Measurements from ENCODE around the gene SLC50A1. TPM values are rescaled to one million over a fixed set of nuclear protein-coding genes. Genes with fewer than 3 reads are reported as not detected.

Gene SLC50A1, protein sequence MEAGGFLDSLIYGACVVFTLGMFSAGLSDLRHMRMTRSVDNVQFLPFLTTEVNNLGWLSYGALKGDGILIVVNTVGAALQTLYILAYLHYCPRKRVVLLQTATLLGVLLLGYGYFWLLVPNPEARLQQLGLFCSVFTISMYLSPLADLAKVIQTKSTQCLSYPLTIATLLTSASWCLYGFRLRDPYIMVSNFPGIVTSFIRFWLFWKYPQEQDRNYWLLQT
- 25.7 TPM for total RNA-seq
- 54.5 TPM for polyA plus RNA-seq
- long read RNA-seq, donor 1: 0 reads
- long read RNA-seq, donor 2, transcript SLC50A1-202 (5 exons, 1,218 nt): major isoform, 5 of 8 reads
- long read RNA-seq, donor 2, partial matches to known transcripts: 0 of 8 reads
- long read RNA-seq, donor 2, other reads (novel, unspliced or antisense): 0 of 8 reads
- long read RNA-seq, donor 3, transcript SLC50A1-203 (6 exons, 1,300 nt): major isoform, 6 of 10 reads
- long read RNA-seq, donor 3, partial matches to known transcripts: 0 of 10 reads
- long read RNA-seq, donor 3, other reads (novel, unspliced or antisense): 0 of 10 reads
- long read RNA-seq, donor 4, partial matches to known transcripts: 0 of 3 reads
- long read RNA-seq, donor 4, other reads (novel, unspliced or antisense): 0 of 3 reads
- long read RNA-seq, donor 5, transcript SLC50A1-202 (5 exons, 1,218 nt): minor isoform, 5 of 18 reads
- long read RNA-seq, donor 5, transcript SLC50A1-203 (6 exons, 1,300 nt): major isoform, 9 of 18 reads
- long read RNA-seq, donor 5, partial matches to known transcripts: 0 of 18 reads
- long read RNA-seq, donor 5, other reads (novel, unspliced or antisense): 0 of 18 reads
- long read RNA-seq, donor 6, partial matches to known transcripts: 10 of 12 reads
- long read RNA-seq, donor 6, other reads (novel, unspliced or antisense): 0 of 12 reads
- long read RNA-seq, donor 7, partial matches to known transcripts: 0 of 6 reads
- long read RNA-seq, donor 7, other reads (novel, unspliced or antisense): 0 of 6 reads
- long read RNA-seq, donor 8, partial matches to known transcripts: 0 of 1 reads
- long read RNA-seq, donor 8, other reads (novel, unspliced or antisense): 0 of 1 reads
- long read RNA-seq, donor 9, partial matches to known transcripts: 0 of 3 reads
- long read RNA-seq, donor 9, other reads (novel, unspliced or antisense): 0 of 3 reads
- long read RNA-seq, donor 10, partial matches to known transcripts: 0 of 5 reads
- long read RNA-seq, donor 10, other reads (novel, unspliced or antisense): 0 of 5 reads

DNA sequence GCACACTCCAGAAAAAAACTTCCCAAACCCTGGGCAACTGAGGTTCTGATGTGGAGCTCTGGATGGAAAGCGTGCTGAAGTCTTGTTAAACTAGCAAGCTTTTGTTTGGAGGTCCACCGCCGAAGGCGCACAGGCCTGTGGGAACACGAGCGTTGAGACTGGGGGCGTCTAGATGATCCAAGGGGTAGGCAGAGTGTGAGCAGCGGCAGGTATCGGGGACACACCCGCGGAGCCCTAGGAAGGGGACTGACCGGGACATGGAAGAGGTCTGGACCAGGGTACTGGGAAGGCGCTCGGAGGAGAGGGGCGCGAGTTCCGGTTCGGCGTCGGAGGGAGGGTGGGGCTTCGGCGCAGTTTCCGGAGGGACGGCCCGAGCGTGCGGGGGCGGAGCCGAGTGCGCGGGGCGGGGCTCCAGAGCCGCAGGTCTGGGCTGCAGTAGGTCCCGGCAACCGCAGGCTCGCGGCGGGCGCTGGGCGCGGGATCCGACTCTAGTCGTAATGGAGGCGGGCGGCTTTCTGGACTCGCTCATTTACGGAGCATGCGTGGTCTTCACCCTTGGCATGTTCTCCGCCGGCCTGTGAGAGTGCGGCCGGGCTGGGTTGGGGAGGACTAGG lies at the start of gene SLC50A1:
Gene SLC50A1 (plus strand): TSS at position 438 of the 614 bp plus-strand sequence. CDS start 60 bp downstream, at position 498.
- H3K9me3 ChIP-seq (ENCODE audit: control insufficient read depth in 2 of 2, insufficient read depth in 1 of 2, low read length in 1 of 2): no peaks in the 10 kb centered on the region
- H3K4me1 ChIP-seq (ENCODE audit: control insufficient read depth in 2 of 2, insufficient read depth in 2 of 2, low read length in 2 of 2): peaks cover 18 to 39% of the 10 kb centered on the region in 2 donors
- peak within 1 kb of the TSS; percentile 69 to 77 for H3K4me3 ChIP-seq (ENCODE audit: low read length in 2 of 2)
- peak in 8 of 9 donors; percentile 76 to 93 (median 88) for DNase-seq (ENCODE audit: low read depth in 6 of 9, low spot score in 9 of 9)
- peaks cover 21 to 36% of the 10 kb centered on the region in 2 donors for H3K36me3 ChIP-seq (ENCODE audit: control insufficient read depth in 2 of 2, insufficient read depth in 2 of 2, low read length in 1 of 2)
- peak within 1 kb of the TSS; percentile 92 to 98 for H3K27ac ChIP-seq (ENCODE audit: low read depth in 1 of 2, low read length in 1 of 2)
- H3K27me3 ChIP-seq (ENCODE audit: control insufficient read depth in 2 of 2, insufficient read depth in 1 of 2, low read length in 1 of 2): no peaks in the 10 kb centered on the region
- under 1% methylated on average over 52 of the region's 52 CpGs for WGBS

DNA sequence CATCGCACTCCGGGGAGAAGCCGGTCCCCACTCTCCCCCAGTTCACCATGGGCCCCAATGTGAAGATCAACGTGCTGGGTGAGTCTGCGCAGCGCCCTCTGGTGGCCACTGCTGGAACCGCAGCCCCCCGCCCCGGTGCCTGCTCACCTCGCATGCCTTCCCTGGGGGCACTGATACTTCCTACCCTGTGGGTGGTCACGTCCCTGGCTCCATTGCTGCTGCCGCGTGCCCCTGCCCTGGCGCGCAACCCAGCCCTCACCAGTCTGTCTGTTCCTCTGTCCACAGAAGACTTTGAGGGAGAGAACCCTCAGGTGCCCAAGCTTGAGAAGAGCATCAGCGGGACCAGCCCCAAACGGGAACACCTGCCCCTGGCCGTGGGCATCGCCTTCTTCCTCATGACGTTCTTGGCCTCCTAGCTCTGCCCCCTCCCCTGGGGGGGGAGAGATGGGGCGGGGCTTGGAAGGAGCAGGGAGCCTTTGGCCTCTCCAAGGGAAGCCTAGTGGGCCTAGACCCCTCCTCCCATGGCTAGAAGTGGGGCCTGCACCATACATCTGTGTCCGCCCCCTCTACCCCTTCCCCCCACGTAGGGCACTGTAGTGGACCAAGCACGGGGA lies 49.4 kb upstream of the SLC50A1 start:
- H3K27ac ChIP-seq (ENCODE audit: low read depth in 1 of 2, low read length in 1 of 2): no peak overlapping the region
- H3K4me3 ChIP-seq (ENCODE audit: low read length in 2 of 2): no peak overlapping the region
- DNase-seq (ENCODE audit: low read depth in 6 of 9, low spot score in 9 of 9): peak in 5 of 9 donors; percentile 65 to 83 (median 75)
- no peaks in the 10 kb centered on the region for H3K36me3 ChIP-seq (ENCODE audit: control insufficient read depth in 2 of 2, insufficient read depth in 2 of 2, low read length in 1 of 2)
- 19% methylated on average over 24 of the region's 24 CpGs for WGBS
- peaks cover 32 to 45% of the 10 kb centered on the region in 2 donors for H3K27me3 ChIP-seq (ENCODE audit: control insufficient read depth in 2 of 2, insufficient read depth in 1 of 2, low read length in 1 of 2)
- peaks cover 14 to 49% of the 10 kb centered on the region in 2 donors for H3K4me1 ChIP-seq (ENCODE audit: control insufficient read depth in 2 of 2, insufficient read depth in 2 of 2, low read length in 2 of 2)
- peaks cover 0 to 7% of the 10 kb centered on the region in 2 donors for H3K9me3 ChIP-seq (ENCODE audit: control insufficient read depth in 2 of 2, insufficient read depth in 1 of 2, low read length in 1 of 2)

DNA sequence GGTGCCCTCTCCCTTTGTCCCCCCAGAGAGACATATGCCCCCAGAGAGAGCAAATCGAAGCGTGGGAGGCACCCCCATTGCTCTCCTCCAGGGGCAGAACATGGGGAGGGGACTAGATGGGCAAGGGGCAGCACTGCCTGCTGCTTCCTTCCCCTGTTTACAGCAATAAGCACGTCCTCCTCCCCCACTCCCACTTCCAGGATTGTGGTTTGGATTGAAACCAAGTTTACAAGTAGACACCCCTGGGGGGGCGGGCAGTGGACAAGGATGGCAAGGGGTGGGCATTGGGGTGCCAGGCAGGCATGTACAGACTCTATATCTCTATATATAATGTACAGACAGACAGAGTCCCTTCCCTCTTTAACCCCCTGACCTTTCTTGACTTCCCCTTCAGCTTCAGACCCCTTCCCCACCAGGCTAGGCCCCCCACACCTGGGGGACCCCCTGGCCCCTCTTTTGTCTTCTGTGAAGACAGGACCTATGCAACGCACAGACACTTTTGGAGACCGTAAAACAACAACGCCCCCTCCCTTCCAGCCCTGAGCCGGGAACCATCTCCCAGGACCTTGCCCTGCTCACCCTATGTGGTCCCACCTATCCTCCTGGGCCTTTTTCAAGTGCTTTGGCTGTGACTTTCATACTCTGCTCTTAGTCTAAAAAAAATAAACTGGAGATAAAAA lies 48.7 kb upstream of the SLC50A1 start:
- 79% methylated on average over 8 of the region's 8 CpGs for WGBS
- peaks cover 13 to 47% of the 10 kb centered on the region in 2 donors for H3K4me1 ChIP-seq (ENCODE audit: control insufficient read depth in 2 of 2, insufficient read depth in 2 of 2, low read length in 2 of 2)
- no peaks in the 10 kb centered on the region for H3K36me3 ChIP-seq (ENCODE audit: control insufficient read depth in 2 of 2, insufficient read depth in 2 of 2, low read length in 1 of 2)

DNA sequence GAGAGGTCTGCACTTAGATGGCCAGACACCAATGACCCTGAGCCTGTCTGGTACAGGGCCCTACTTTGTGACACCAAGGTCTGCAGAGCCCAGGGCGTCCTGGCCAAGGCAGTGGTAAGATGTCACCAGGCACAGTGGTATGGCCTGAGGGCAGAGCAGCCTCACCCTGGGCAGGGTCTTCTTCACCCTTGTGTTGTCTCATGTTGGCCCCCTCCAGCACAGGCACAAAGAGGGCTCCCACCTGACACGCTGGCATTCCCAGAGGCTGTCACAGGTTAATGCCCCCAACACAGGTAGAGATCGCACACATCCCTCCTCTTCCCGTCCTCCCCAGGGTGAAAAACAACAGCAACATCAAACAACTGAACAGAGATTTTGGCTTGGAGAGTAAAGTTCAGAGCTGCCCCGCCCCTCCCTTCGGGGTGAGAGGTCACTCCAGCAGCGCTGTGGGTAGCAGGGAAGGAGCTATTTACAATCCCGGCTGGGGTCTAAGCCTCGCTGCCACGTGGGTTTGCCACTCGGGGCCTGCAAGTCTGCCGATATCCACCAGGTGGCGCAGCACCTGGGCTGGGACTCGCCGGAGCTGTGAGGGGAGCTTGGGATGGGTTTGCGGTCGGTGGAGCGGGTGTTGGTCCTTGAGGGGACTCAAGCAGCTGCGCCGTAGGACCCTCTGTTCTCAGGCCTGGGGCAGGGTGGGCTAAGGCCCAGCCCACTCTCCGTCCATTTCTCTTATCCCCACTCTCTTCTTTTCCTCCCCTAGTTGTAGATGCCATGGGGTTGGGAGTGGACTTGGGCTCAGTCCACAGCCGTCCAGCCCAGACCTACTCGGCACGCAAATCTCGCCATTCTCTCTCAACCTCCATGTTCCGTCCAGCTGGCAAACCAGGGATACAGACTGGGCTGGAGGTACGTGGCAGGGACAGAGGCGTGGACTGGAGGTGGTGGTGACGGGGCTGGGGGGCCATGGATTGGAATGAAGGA lies 44.3 kb upstream of the SLC50A1 start:
- peak in 7 of 9 donors; percentile 50 to 87 (median 79) for DNase-seq (ENCODE audit: low read depth in 6 of 9, low spot score in 9 of 9)
- H3K27me3 ChIP-seq (ENCODE audit: control insufficient read depth in 2 of 2, insufficient read depth in 1 of 2, low read length in 1 of 2): peaks cover 0 to 28% of the 10 kb centered on the region in 2 donors
- H3K4me3 ChIP-seq (ENCODE audit: low read length in 2 of 2): no peak overlapping the region
- no peaks in the 10 kb centered on the region for H3K36me3 ChIP-seq (ENCODE audit: control insufficient read depth in 2 of 2, insufficient read depth in 2 of 2, low read length in 1 of 2)
- H3K27ac ChIP-seq (ENCODE audit: low read depth in 1 of 2, low read length in 1 of 2): no peak overlapping the region
- H3K9me3 ChIP-seq (ENCODE audit: control insufficient read depth in 2 of 2, insufficient read depth in 1 of 2, low read length in 1 of 2): peaks cover 0 to 4% of the 10 kb centered on the region in 2 donors
- WGBS: 33% methylated on average over 29 of the region's 29 CpGs
- H3K4me1 ChIP-seq (ENCODE audit: control insufficient read depth in 2 of 2, insufficient read depth in 2 of 2, low read length in 2 of 2): peaks cover under 1 to 15% of the 10 kb centered on the region in 2 donors

More for the DNA sequence above, 48.7 kb upstream of the SLC50A1 start:
- DNase-seq (ENCODE audit: low read depth in 6 of 9, low spot score in 9 of 9): no peak
- Histone ChIP-seq H3K4me3 (ENCODE audit: low read length in 2 of 2) (no peak overlapping the region), H3K9me3 (ENCODE audit: control insufficient read depth in 2 of 2, insufficient read depth in 1 of 2, low read length in 1 of 2) (peaks cover 0 to 7% of the 10 kb centered on the region in 2 donors), H3K27ac (ENCODE audit: low read depth in 1 of 2, low read length in 1 of 2) (no peak overlapping the region), H3K27me3 (ENCODE audit: control insufficient read depth in 2 of 2, insufficient read depth in 1 of 2, low read length in 1 of 2) (peaks cover 24 to 41% of the 10 kb centered on the region in 2 donors)

DNA sequence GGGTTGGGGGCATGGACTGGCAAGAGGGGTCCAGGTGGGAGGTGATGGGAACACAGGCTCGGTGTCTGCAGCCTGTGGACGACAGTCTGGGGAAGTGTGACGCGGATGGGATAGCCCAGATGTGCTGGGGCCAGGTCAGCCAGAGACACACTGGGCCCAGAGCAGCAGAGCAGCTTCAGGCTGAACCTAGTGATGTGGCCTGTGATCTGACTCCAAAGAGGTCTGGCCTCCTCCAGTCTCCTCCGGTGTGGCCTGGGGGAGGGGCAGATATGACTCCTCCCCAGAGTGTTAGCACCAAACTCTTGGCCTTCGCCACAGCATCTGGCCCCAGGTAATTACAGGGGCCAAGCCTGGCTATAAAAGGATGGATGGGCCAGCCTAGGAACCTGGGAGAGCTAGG lies 43.5 kb upstream of the SLC50A1 start:
- WGBS: 98% methylated on average over 6 of the region's 6 CpGs
- Histone ChIP-seq H3K4me3 (ENCODE audit: low read length in 2 of 2) (no peak overlapping the region), H3K36me3 (ENCODE audit: control insufficient read depth in 2 of 2, insufficient read depth in 2 of 2, low read length in 1 of 2) (no peaks in the 10 kb centered on the region), H3K4me1 (ENCODE audit: control insufficient read depth in 2 of 2, insufficient read depth in 2 of 2, low read length in 2 of 2) (peaks cover 0 to 13% of the 10 kb centered on the region in 2 donors), H3K9me3 (ENCODE audit: control insufficient read depth in 2 of 2, insufficient read depth in 1 of 2, low read length in 1 of 2) (peaks cover 0 to 4% of the 10 kb centered on the region in 2 donors), H3K27me3 (ENCODE audit: control insufficient read depth in 2 of 2, insufficient read depth in 1 of 2, low read length in 1 of 2) (peaks cover 0 to 27% of the 10 kb centered on the region in 2 donors), H3K27ac (ENCODE audit: low read depth in 1 of 2, low read length in 1 of 2) (no peak overlapping the region)
- DNase-seq (ENCODE audit: low read depth in 6 of 9, low spot score in 9 of 9): no peak

DNA sequence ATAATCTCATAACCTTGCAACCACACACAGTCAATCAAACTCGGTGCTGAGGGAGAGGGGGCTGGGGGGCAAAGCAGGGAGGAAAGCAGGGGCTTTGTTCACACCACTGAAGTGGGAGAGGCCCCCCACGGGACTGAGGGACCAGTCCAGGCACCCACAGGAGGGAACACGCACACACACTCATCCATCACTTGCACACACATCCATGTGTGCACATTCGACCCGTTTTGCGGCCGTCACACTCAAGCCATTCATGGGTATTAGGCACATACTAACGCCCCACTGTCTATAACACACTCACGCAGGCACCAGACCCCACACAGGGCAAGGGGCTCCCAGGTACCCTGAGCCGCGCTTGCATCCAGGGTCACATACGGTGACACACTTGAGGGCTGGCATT lies 43.0 kb upstream of the SLC50A1 start:
- DNase-seq (ENCODE audit: low read depth in 6 of 9, low spot score in 9 of 9): no peak
- H3K4me1 ChIP-seq (ENCODE audit: control insufficient read depth in 2 of 2, insufficient read depth in 2 of 2, low read length in 2 of 2): peaks cover 0 to 13% of the 10 kb centered on the region in 2 donors
- H3K9me3 ChIP-seq (ENCODE audit: control insufficient read depth in 2 of 2, insufficient read depth in 1 of 2, low read length in 1 of 2): peaks cover 0 to 4% of the 10 kb centered on the region in 2 donors
- no peak overlapping the region for H3K4me3 ChIP-seq (ENCODE audit: low read length in 2 of 2)
- H3K27ac ChIP-seq (ENCODE audit: low read depth in 1 of 2, low read length in 1 of 2): no peak overlapping the region
- peaks cover 0 to 27% of the 10 kb centered on the region in 2 donors for H3K27me3 ChIP-seq (ENCODE audit: control insufficient read depth in 2 of 2, insufficient read depth in 1 of 2, low read length in 1 of 2)
- WGBS: 93% methylated on average over 12 of the region's 12 CpGs
- H3K36me3 ChIP-seq (ENCODE audit: control insufficient read depth in 2 of 2, insufficient read depth in 2 of 2, low read length in 1 of 2): no peaks in the 10 kb centered on the region

Measured in thymus (tissue), 14 donors.